CMK (cell line): ENCODE measurements around the gene KCTD5.

Experiments
- DNase-seq: peaks from one replicate; pipeline ENCODE4 v3.0.0-alpha.2; 2010; ENCODE audit warnings: low read depth

Gene KCTD5

GRCh38 chr16:2726923-2727322, 44.6 kb downstream of the KCTD5 start:
- DNase-seq = no peak

DNA sequence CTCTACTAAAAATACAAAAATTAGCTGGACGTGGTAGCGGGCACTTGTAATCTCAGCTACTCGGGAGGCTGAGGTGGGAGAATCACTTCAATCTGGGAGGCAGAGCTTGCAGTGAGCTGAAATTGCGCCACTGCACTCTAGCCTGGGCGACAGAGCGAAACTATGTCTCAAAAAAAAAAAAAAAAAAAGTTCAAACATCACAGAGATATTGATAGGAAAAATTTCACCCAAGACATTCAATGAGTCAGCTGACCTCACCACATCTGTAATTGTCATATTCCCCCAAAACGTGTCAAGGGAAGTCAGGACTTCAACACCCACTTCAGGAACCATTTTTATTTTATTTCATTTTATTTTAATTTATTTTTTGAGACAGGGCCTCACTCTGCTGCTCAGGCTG, 45.7 kb downstream of the KCTD5 start:
- DNase-seq = no peak

DNA sequence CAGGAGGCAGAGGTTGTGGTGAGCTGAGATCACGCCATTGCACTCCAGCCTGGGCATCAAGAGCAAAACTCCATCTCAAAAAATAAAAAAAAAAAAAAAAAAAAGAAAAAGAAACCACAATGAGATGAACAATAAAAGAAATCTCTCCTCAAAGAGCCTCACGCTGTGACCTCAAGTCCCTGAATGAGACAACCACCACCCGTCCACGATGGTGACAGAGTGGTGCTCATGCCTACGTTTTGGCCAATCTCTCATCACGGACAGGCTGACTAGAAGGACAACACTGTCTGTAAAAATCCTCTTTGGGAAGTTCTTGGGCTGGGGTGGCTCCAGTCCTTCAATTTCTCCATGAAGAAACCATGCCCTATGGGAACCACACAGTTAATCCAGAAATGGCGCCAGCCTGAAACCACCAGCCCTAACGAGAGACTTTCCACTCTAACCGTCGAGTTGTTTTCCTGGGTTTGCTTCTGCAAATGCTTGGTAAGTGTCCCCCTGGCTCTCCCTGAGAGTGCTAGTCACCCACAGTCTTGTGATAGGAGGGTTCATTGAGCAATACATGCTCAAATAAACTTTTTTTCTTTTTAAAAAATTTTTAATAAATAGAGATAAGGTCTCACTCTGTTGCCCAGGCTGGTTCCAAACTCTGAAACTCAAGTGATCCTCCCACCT, 52.7 kb downstream of the KCTD5 start:
- no peak for DNase-seq

DNA sequence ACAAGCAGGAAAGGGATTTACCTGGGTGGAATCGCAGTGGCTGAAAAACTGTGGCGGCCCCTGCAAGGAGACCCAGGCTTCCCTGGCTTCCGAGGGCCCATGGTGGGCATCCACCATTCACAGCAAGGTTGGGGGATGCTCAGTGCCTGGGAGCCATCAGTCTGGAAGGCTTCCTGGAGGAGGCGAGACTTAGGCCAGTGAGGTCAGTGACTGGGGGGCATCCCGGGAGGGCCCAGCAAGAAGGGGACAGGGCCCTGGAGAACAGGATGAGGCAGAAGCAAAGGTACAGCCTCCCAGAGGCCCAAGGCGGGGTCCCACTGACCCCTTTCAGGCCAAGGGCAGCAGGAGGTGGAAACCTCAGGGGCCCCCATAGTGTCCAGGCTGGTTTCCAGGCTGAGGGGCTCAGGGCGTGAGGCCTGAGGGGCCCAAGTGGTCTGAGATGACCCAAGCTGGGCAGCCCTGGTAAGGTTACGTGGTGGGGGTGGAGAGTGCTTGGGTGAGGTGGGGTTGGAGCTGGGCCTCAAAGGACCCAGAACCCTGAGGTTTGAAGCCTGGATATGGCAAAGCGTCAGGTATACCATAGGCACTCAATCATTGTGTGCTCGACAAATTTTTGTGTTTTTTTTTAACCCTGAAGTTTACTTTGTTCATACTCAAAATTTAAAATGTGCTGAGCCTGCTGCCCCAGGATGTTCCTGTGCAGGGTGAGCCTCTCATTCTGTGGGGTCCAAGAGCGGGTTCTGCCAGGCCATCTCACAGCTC, 54.3 kb downstream of the KCTD5 start:
- DNase-seq = no peak

DNA sequence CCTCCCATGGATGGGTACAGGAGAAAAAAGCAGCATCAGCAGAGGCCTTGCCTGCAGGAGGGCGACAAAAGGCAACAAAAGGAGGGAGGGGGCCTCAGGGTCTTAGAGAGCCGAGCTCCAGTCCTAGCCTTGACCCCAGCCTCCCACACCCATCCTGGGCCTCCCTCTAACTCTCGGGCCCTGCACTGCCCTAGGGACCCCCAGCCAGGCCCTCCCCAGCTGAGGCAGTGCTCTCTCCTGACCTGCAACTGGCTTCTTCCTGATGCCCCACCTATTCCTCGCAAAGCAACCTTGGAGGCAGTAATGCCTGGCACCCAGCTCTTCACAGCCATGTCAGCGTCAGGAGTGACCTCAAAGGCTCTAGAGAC, 54.9 kb downstream of the KCTD5 start:
- no peak for DNase-seq

GRCh38 chr16:2737895-2738418, 55.6 kb downstream of the KCTD5 start:
- DNase-seq = no peak

GRCh38 chr16:2738615-2739014, 56.3 kb downstream of the KCTD5 start:
- no peak for DNase-seq

GRCh38 chr16:2739625-2740430, 57.5 kb downstream of the KCTD5 start:
- no peak for DNase-seq

- DNase-seq = no peak
Measured at GRCh38 chr16:2740476-2740875, 58.2 kb downstream of the KCTD5 start.

- DNase-seq = no peak
Measured at GRCh38 chr16:2741168-2741567, 58.8 kb downstream of the KCTD5 start.

DNA sequence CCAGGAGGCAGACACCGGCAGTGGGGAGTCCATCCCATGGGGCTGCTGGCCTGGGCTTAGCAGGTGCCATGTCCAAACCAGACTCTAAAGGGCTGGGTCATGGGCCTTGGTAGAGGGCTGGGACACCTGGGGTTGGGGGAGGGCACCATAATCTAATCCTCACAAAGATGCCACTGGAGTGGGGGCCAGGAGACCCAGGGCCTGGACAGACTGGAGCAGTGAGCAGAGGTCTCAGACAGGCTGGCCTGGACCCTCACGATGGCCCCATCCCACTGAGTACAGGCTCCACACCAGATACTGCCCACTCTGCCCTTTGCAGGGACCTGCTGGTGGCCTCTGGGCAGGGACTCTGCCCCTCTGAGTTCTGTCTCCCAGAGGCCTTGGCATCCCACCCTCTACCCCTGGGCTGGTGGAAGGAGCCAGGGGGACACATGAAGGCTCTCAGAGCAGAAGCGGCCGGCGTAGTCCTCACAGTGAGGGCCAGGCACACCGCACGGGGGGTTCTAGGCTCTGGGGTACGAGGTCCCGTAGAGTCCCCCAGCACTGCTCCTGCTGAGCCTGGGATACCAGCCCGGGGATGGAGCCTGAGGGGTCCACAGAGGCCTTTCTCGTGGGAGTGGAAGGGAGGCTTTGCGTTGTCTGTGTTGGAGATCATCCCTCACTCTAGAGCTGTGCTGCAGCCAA, 60.1 kb downstream of the KCTD5 start:
- DNase-seq = no peak

DNA sequence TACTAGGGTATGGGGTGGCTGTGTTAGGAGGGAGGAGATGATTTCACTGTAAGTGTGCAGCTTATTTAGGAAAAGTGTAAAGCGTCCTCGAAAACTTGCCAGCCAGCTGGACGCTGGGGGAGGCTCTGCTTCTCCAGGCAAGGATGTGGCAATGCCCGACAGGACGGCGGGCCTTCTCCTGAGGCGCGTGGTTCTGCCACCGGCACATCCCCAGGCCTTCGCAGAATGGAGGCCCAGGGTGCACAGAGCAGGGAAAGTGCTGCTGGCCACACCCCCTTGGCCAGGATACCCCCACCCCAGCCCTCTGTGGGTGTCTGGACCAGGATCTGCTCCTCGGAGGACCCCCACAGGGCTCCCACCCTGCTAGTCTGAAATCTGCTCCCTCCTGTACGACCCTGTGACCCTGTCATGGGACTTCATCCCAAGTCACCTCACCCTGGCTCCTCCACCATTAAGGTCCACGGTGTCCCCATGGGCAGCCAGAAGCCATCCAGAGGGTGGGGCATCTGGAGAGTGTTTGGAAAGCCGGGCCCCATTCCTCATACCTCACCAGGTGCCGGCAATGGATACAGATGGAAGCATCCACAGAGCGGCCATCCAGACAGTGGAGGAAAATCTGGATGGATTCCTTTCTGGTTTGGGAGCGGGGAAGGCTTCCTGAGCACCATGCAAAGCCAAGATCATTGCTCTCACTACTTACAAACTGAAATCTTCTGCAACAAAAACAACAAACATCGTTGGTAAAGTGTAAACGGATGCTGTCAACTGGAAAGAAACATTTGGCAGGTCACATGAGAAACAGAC, 60.9 kb downstream of the KCTD5 start:
- DNase-seq = no peak

- no peak for DNase-seq
Measured at GRCh38 chr16:2744711-2745110, 62.4 kb downstream of the KCTD5 start.

DNA sequence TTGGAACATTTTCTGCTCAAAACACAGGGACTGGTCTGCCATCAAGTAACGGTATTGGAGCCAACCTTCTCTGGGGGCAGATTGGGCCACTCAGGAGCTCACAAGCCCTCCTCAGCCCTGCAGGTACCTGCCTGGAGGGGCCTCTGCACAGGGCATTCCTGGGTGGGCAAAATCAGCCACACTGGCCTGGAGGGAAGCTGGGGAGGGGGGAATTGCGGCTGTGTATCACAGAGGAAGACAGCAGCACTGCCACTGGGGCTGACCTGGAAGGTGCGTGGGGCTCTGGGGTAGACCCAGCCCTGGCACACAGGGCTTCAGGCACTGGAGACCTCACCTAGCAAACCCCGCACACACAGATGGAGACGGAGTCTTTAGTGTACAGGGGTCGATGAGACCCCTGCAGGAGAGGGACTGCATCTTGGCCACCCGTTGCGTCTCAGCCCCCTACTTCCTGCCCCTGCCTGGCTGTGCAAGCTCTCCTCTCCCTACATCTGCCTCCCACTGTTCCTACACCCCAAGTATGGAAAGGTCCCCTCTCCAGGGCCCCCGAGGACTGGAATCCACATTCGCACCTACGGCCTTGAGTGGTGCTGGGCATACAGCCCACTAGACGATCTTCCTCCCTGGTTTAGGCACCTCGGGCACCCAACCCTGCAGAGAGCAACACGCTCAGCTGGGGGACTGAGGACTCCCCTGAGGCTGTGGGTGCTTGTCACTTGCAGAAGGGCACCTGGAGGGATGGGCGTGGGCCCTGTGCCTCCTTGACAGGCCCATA, 63.0 kb downstream of the KCTD5 start:
- no peak for DNase-seq

- DNase-seq = no peak
Measured at GRCh38 chr16:2745961-2746360, 63.6 kb downstream of the KCTD5 start.

- DNase-seq = no peak
Measured at GRCh38 chr16:2748757-2749455, 66.6 kb downstream of the KCTD5 start.

DNA sequence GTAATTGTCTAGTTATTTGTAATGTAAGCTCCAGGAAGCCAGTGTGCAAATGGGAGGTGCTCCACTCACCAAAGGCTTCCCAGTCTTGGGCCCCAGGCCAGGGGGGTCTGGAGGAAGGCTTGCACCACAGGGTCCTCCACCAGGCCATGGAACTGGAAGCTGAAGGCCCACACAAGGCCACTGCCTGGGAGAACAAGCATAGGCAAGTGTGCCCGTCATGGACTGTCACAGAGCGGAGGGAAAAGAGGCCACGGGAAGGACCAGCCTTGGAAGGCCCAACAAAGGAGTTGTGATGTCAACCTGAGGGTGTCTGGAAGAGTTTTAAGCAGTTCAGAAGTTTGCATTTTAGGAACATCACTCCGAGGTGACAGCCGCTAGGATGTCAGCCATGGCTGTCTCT, 67.2 kb downstream of the KCTD5 start:
- DNase-seq = no peak

DNA sequence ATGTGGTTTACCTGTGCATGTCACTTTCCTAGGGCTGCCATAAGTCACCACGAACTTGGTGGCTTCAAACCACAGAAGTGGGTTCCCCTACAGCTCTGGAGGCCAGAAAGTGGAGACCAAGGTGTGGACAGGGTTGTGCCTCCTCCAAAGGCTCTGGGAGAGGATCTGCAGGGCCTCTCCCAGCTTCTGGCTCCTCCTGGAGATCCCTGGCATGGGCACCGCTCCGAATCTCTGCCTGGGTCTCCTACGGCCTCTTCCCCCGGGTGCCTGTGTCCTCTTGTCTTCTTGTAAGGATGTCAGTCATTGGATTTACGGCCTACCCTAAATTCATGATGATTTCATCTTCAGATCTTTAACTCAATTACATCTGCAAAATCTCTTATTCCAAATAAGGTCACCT, 67.6 kb downstream of the KCTD5 start:
- DNase-seq = no peak

DNA sequence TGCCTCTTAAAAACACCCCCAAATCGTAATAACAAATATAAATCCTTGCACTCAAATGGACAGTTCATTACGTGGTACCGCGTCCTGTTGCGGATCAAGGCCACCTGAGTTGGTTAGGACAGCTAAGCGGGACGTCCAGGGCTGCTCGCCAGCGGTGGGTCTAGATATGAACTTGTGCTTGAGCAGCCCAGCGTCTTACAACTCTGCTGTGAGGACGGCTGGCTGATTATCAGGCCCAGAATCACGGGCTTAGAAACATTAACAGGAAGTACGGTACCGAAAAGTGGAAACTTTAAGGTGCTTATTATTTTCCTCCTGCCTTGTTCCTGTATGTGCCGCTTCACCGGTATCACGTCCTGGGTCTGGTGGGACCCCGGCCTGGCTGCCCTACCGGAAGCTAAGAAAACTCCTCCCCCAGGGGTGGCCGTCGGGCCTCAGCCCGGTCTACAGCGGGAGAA, 69.3 kb downstream of the KCTD5 start:
- DNase-seq = no peak
